SK-N-MC (cell line): ENCODE results near the gene TUBA1A.

Experiments used
- EZH2 ChIP-seq: fragments of 200-600 bp; sonication (generic); IDR thresholded peaks from one replicate; pipeline ENCODE4 v1.6.1; 2017; ENCODE audit warnings: antibody characterized with exemption
- POLR2AphosphoS5 ChIP-seq: IDR thresholded peaks from 2 replicates; pipeline ENCODE4 v1.6.1; 2012; ENCODE audit warnings: mild to moderate bottlenecking, low read depth, low read length, borderline replicate concordance

DNA sequence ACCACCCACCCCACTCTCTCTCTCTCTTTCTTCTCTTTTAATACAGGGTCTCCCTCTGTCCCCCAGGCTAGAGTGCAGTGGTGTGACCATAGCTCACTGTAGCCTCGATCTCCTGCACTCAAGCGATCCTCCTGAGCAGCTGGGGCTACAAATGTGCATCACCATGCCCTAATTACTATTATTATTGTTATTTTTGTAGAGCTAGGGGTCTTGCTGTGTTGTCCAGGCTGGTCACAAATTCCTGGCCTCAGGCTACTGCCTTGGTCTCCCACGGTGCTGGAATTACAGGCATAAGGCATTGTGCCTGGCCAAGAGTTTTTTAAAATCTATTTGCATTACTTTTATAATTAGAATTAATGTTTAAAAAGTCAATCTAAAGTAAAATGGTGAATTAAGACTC lies 34.7 kb downstream of the TUBA1A start:
- no peak for TF ChIP-seq EZH2
- no peak for TF ChIP-seq POLR2AphosphoS5
